Esophagus muscularis mucosa (tissue), 4 donors: Measurements from ENCODE around the gene PIGU. TPM values are rescaled to one million over a fixed set of nuclear protein-coding genes. Genes with fewer than 3 reads are reported as not detected.

Experiments used
- DNase-seq: peaks from one replicate; pipeline ENCODE4 v3.0.0-alpha.2; 2017; ENCODE audit errors: extremely low spot score
- H3K27ac ChIP-seq, 4 donors: fragments of 200-600 bp; sonication (generic); replicated peaks in 1 of 4; 1 replicate in 3 of 4; 2 replicates in 1 of 4; pipeline ENCODE4 v1.5.1; 2016 to 2019; ENCODE audit warnings: mild to moderate bottlenecking in 1 of 4
- H3K27me3 ChIP-seq, 4 donors: fragments of 200-600 bp; sonication (generic); one replicate each; pipeline versions ENCODE4 v1.5.1 to v1.6.0; 2016 to 2019
- H3K36me3 ChIP-seq, 4 donors: fragments of 200-600 bp; sonication (generic); one replicate each; pipeline ENCODE4 v1.5.1; 2016 to 2019
- H3K4me1 ChIP-seq, 4 donors: fragments of 200-600 bp; sonication (generic); one replicate each; pipeline ENCODE4 v1.5.1; 2016 to 2019
- H3K4me3 ChIP-seq, 4 donors: fragments of 200-600 bp; sonication (generic); 1 replicate in 2 of 4; 2 replicates in 2 of 4; pipeline ENCODE4 v1.5.1; 2016 to 2019; ENCODE audit warnings: mild to moderate bottlenecking in 4 of 4, moderate library complexity in 1 of 4
- H3K9me3 ChIP-seq, 4 donors: fragments of 200-600 bp; sonication (generic); 1 replicate in 3 of 4; 2 replicates in 1 of 4; pipeline ENCODE4 v1.5.1; 2016 to 2019
- CTCF ChIP-seq, 3 experiments: fragments of 200-600 bp in 2 of 3; fragments of 450-650 bp in 1 of 3; sonication (generic) in 2 of 3; IDR thresholded peaks; one replicate each; pipeline ENCODE4 v1.5.1; 2017 to 2019; ENCODE audit warnings: antibody characterized with exemption in 3 of 3, mild to moderate bottlenecking in 2 of 3, moderate library complexity in 1 of 3
- EP300 ChIP-seq: sonication (generic); formaldehyde crosslinking; IDR thresholded peaks from one replicate; pipeline ENCODE4 v1.6.1; 2017; ENCODE audit warnings: antibody characterized with exemption
- POLR2A ChIP-seq: fragments of 450-650 bp; IDR thresholded peaks from one replicate; pipeline ENCODE4 v1.6.1; 2017; ENCODE audit warnings: antibody characterized with exemption, moderate library complexity, mild to moderate bottlenecking, low read depth
- POLR2AphosphoS5 ChIP-seq, 2 donors: sonication (generic); formaldehyde crosslinking; IDR thresholded peaks; one replicate each; pipeline ENCODE4 v1.6.1; 2017; ENCODE audit warnings: antibody characterized with exemption in 2 of 2
- WGBS: methylation state at CpG from one replicate; pipeline ENCODE4 v1.1.5; 2018; 5-methylcytosine and 5-hydroxymethylcytosine counted together
- intact Hi-C: fragments of 100-400 bp; cut with DNase I; formaldehyde crosslinking; loops from one replicate; pipeline ENCODE4 v1.15.1; 2023
- total RNA-seq, 4 donors: library from RNA; depleted of rRNA; stranded (reverse); fragments of >200 nt; gene quantifications; one replicate each; pipeline versions ENCODE4 v1.1.0 to v1.2.1, GENCODE V29; 2016

The PIGU gene
- total RNA-seq, 4 donors from 2014 or later: 9.1 to 10.8 (median 9.5) TPM

GRCh38 chr20:34558320-34559218, 118.3 kb downstream of the PIGU start, which contains the start of gene MAP1LC3A:
Gene MAP1LC3A (plus strand): TSS chr20:34558718. CDS start chr20:34558869, 151 bp downstream.
- Histone ChIP-seq H3K36me3 (peaks cover 0 to 15% (median 8%) of the 10 kb centered on the region in 4 donors), H3K27ac (peak within 1 kb of the TSS; percentile 97 to 99 (median 99)), H3K27me3 (peaks cover 0 to 3% (median 0%) of the 10 kb centered on the region in 4 donors), H3K9me3 (no peaks in the 10 kb centered on the region), H3K4me1 (peaks cover 18 to 27% (median 26%) of the 10 kb centered on the region in 4 donors), H3K4me3 (peak within 1 kb of the TSS; percentile 78 to 98 (median 90))
- DNase-seq: peak; percentile 99
- intact Hi-C loops: no loop called here
- whole genome bisulfite sequencing: 0% methylated on average over 12 of the region's 103 CpGs
- TF ChIP-seq POLR2AphosphoS5 (IDR thresholded peaks at IDR 0.05): peak; percentile 94 to 96
- peak; percentile 37 for TF ChIP-seq POLR2A
- no peak for TF ChIP-seq EP300
- TF ChIP-seq CTCF (IDR thresholded peaks at IDR 0.05): no peak

GRCh38 chr20:34557936-34558319, 119.0 kb downstream of the PIGU start:
- TF ChIP-seq POLR2A: no peak
- Histone ChIP-seq H3K4me1 (peaks cover 24 to 31% (median 28%) of the 10 kb centered on the region in 4 donors), H3K9me3 (no peaks in the 10 kb centered on the region), H3K36me3 (peaks cover 0 to 15% (median 8%) of the 10 kb centered on the region in 4 donors), H3K4me3 (peak overlapping the region; percentile 78 to 98 (median 90)), H3K27ac (peak overlapping the region; percentile 97 to 99 (median 99)), H3K27me3 (peaks cover 0 to 3% (median 0%) of the 10 kb centered on the region in 4 donors)
- intact Hi-C loops: no loop called here
- DNase-seq: no peak
- 18% methylated on average over 11 of the region's 11 CpGs for WGBS

- Histone ChIP-seq H3K4me1 (peaks cover 11 to 20% (median 17%) of the 10 kb centered on the region in 4 donors), H3K4me3 (no peak overlapping the region), H3K27ac (peak overlapping the region in 3 of 4 donors; percentile 8 to 55 (median 35)), H3K36me3 (no peaks in the 10 kb centered on the region), H3K9me3 (no peaks in the 10 kb centered on the region), H3K27me3 (peaks cover 0 to 3% (median 0%) of the 10 kb centered on the region in 4 donors)
- TF ChIP-seq POLR2AphosphoS5 (IDR thresholded peaks at IDR 0.05) (no peak), POLR2A (no peak), CTCF (IDR thresholded peaks at IDR 0.05) (no peak)
- intact Hi-C loops: no loop called here
- 41% methylated on average over 4 of the region's 4 CpGs for WGBS
- no peak for DNase-seq
Measured at GRCh38 chr20:34553366-34553867, 123.5 kb downstream of the PIGU start.

- Histone ChIP-seq H3K4me1 (peaks cover 6 to 13% (median 10%) of the 10 kb centered on the region in 4 donors), H3K27me3 (no peaks in the 10 kb centered on the region), H3K4me3 (no peak overlapping the region), H3K27ac (no peak overlapping the region), H3K36me3 (no peaks in the 10 kb centered on the region), H3K9me3 (no peaks in the 10 kb centered on the region)
- no peak for DNase-seq
- intact Hi-C loops: no loop called here
- no peak for TF ChIP-seq POLR2A
- TF ChIP-seq CTCF (IDR thresholded peaks at IDR 0.05): no peak
- TF ChIP-seq EP300: no peak
- no peak for TF ChIP-seq POLR2AphosphoS5 (IDR thresholded peaks at IDR 0.05)
- 93% methylated on average over 6 of the region's 6 CpGs for WGBS
Measured at GRCh38 chr20:34552569-34552968, 124.3 kb downstream of the PIGU start.

- no peak for DNase-seq
- peaks cover 0 to 10% (median 9%) of the 10 kb centered on the region in 4 donors for H3K4me1 ChIP-seq
- intact Hi-C loops: no loop called here
- no peaks in the 10 kb centered on the region for H3K9me3 ChIP-seq
- WGBS: 96% methylated on average over 13 of the region's 13 CpGs
- H3K27ac ChIP-seq: no peak overlapping the region
- no peak overlapping the region for H3K4me3 ChIP-seq
- H3K36me3 ChIP-seq: no peaks in the 10 kb centered on the region
- no peaks in the 10 kb centered on the region for H3K27me3 ChIP-seq
- TF ChIP-seq POLR2AphosphoS5 (IDR thresholded peaks at IDR 0.05) (no peak), POLR2A (no peak), EP300 (no peak), CTCF (IDR thresholded peaks at IDR 0.05) (no peak)
Measured at GRCh38 chr20:34549929-34550305, 127.0 kb downstream of the PIGU start.
